GM23338 (cell line): Measurements from ENCODE around the gene SOCS2. TPM values are rescaled to one million over a fixed set of nuclear protein-coding genes. Genes with fewer than 3 reads are reported as not detected.

Experiments used
- ATAC-seq: fragments of 200-7000 bp; cut with Tn5 transposase; 3 replicates; pipeline ENCODE4 v1.9.1; 2020
- DNase-seq: peaks from one replicate; pipeline ENCODE4 v3.0.0-alpha.2; 2015; ENCODE audit warnings: low spot score
- H2AFZ ChIP-seq: fragments of 200-600 bp; sonication (generic); 2 replicates; pipeline ENCODE4 v1.8.0; 2016; ENCODE audit warnings: antibody characterized with exemption, mild to moderate bottlenecking, moderate library complexity
- H3F3A ChIP-seq: fragments of 200-600 bp; sonication (generic); replicated peaks from 2 replicates; pipeline ENCODE4 v1.8.0; 2017; ENCODE audit warnings: antibody characterized with exemption, mixed run types, low read depth
- H3K27ac ChIP-seq: fragments of 200-600 bp; sonication (generic); 2 replicates; pipeline ENCODE4 v1.6.1; 2016; ENCODE audit warnings: low read depth
- H3K27me3 ChIP-seq: fragments of 200-600 bp; sonication (generic); 2 replicates; pipeline ENCODE4 v1.8.0; 2016; ENCODE audit warnings: mild to moderate bottlenecking, mixed run types, moderate library complexity; ENCODE audit not compliant: insufficient read depth
- H3K36me3 ChIP-seq: fragments of 200-600 bp; sonication (generic); 2 replicates; pipeline ENCODE4 v1.8.0; 2016; ENCODE audit warnings: mild to moderate bottlenecking; ENCODE audit not compliant: insufficient read depth
- H3K4me1 ChIP-seq: fragments of 200-600 bp; sonication (generic); 2 replicates; pipeline ENCODE4 v1.8.0; 2016; ENCODE audit warnings: mild to moderate bottlenecking, moderate library complexity; ENCODE audit not compliant: insufficient read depth
- H3K4me2 ChIP-seq: fragments of 200-600 bp; sonication (generic); 2 replicates; pipeline ENCODE4 v1.7.1; 2017; ENCODE audit warnings: mixed run types
- H3K4me3 ChIP-seq: fragments of 200-600 bp; sonication (generic); 2 replicates; pipeline ENCODE4 v1.6.1; 2016; ENCODE audit warnings: mixed run types
- H3K79me2 ChIP-seq: fragments of 200-600 bp; sonication (generic); replicated peaks from 2 replicates; pipeline ENCODE4 v1.8.0; 2017; ENCODE audit warnings: mild to moderate bottlenecking; ENCODE audit not compliant: insufficient read depth
- H3K9me2 ChIP-seq: fragments of 200-600 bp; sonication (generic); 2 replicates; pipeline ENCODE4 v1.8.0; 2017; ENCODE audit not compliant: insufficient read depth
- H4K20me1 ChIP-seq: fragments of 200-600 bp; sonication (generic); replicated peaks from 2 replicates; pipeline ENCODE4 v1.8.0; 2017; ENCODE audit warnings: mild to moderate bottlenecking; ENCODE audit not compliant: insufficient read depth
- H3K27ac Mint-ChIP-seq: 2 replicates; pipeline ENCODE4 v1.8.0; 2020; ENCODE audit warnings: inconsistent platforms, mild to moderate bottlenecking, moderate library complexity, mixed read lengths
- H3K27me3 Mint-ChIP-seq: 3 replicates; pipeline ENCODE4 v1.8.0; 2022; ENCODE audit warnings: low read depth, mild to moderate bottlenecking, moderate library complexity, mixed read lengths, inconsistent platforms; ENCODE audit not compliant: insufficient read depth, poor library complexity
- H3K36me3 Mint-ChIP-seq: 3 replicates; pipeline ENCODE4 v1.8.0; 2021; ENCODE audit warnings: low read depth, mild to moderate bottlenecking, inconsistent platforms, moderate library complexity, mixed read lengths
- H3K4me1 Mint-ChIP-seq: 3 replicates; pipeline ENCODE4 v1.8.0; 2020; ENCODE audit warnings: mild to moderate bottlenecking, inconsistent platforms, mixed read lengths
- H3K4me3 Mint-ChIP-seq: 3 replicates; pipeline ENCODE4 v1.8.0; 2021; ENCODE audit warnings: moderate library complexity, mild to moderate bottlenecking, inconsistent platforms, mixed read lengths
- H3K9me3 Mint-ChIP-seq: 3 replicates; pipeline ENCODE4 v1.8.0; 2020; ENCODE audit warnings: moderate library complexity, mild to moderate bottlenecking, inconsistent platforms, mixed read lengths
- CREB1 ChIP-seq: fragments of 250-450 bp; sonication (Bioruptor Pico); IDR thresholded peaks from 2 replicates; pipeline ENCODE4 v1.5.0; 2020; ENCODE audit warnings: low read depth, mild to moderate bottlenecking, moderate library complexity
- CTCF ChIP-seq, 2 experiments: fragments of 200-600 bp in 1 of 2; sonication (generic) in 1 of 2; conservative IDR thresholded peaks; 2 replicates each; pipeline versions ENCODE4 v1.5.1 to v1.6.1; 2016 to 2017; ENCODE audit warnings: antibody characterized with exemption in 2 of 2, low read depth in 2 of 2, mild to moderate bottlenecking in 2 of 2, moderate library complexity in 1 of 2
- ETS1 ChIP-seq: IDR thresholded peaks from 2 replicates; pipeline ENCODE4 v1.6.1; 2016; ENCODE audit warnings: antibody characterized with exemption
- EZH2 ChIP-seq: fragments of 200-600 bp; sonication (generic); IDR thresholded peaks from one replicate; pipeline ENCODE4 v1.8.0; 2017; ENCODE audit warnings: antibody characterized with exemption, mild to moderate bottlenecking, low read depth; ENCODE audit not compliant: unreplicated experiment
- EZH2phosphoT487 ChIP-seq: fragments of 200-600 bp; sonication (generic); IDR thresholded peaks from one replicate; pipeline ENCODE4 v1.8.1; 2018; ENCODE audit warnings: antibody characterized with exemption; ENCODE audit not compliant: unreplicated experiment
- JUNB ChIP-seq: IDR thresholded peaks from one replicate; pipeline ENCODE4 v1.6.1; 2016; ENCODE audit warnings: antibody characterized with exemption; ENCODE audit not compliant: unreplicated experiment
- NANOG ChIP-seq: IDR thresholded peaks from 2 replicates; pipeline ENCODE4 v1.6.1; 2016; ENCODE audit warnings: antibody characterized with exemption, borderline replicate concordance
- POLR2AphosphoS5 ChIP-seq: IDR thresholded peaks from 2 replicates; pipeline ENCODE4 v1.6.1; 2016; ENCODE audit warnings: antibody characterized with exemption, low read depth
- REST ChIP-seq: IDR thresholded peaks from one replicate; pipeline ENCODE4 v1.6.1; 2018; ENCODE audit warnings: antibody characterized with exemption; ENCODE audit not compliant: unreplicated experiment
- STAT1 ChIP-seq: IDR thresholded peaks from one replicate; pipeline ENCODE4 v1.6.1; 2016; ENCODE audit warnings: antibody characterized with exemption; ENCODE audit not compliant: unreplicated experiment
- ZNF114 ChIP-seq: fragments of 250-450 bp; sonication (Bioruptor Pico); IDR thresholded peaks from 2 replicates; pipeline ENCODE4 v1.5.0; 2020; ENCODE audit warnings: mild to moderate bottlenecking, moderate library complexity
- ZNF331 ChIP-seq: fragments of 250-450 bp; sonication (Bioruptor Pico); IDR thresholded peaks from 2 replicates; pipeline ENCODE4 v1.5.0; 2020; ENCODE audit warnings: low read depth, mild to moderate bottlenecking, moderate library complexity
- polyA plus RNA-seq: library from polyadenylated mRNA; unstranded; fragments of >200 nt; fragmentation: Nextera tagmentation; extraction: Ambion mirVana; gene quantifications from 2 replicates; pipeline ENCODE4 v1.2.1, GENCODE V29; 2016
- total RNA-seq: library from RNA; depleted of rRNA; stranded (reverse); fragments of >200 nt; shearing (Covaris generic); gene quantifications from 2 replicates; pipeline ENCODE4 v1.2.3, GENCODE V29; 2014
- TF ChIP-seq, protein P1 (sequence below): fragments of 250-450 bp; sonication (Bioruptor Pico); IDR thresholded peaks from 2 replicates; pipeline ENCODE4 v1.5.0; 2020; ENCODE audit warnings: mild to moderate bottlenecking, moderate library complexity

SOCS2 gene
- total and polyA plus RNA-seq, 2 experiments from 2014 or later, result 15.5 to 32.4 TPM

DNA sequence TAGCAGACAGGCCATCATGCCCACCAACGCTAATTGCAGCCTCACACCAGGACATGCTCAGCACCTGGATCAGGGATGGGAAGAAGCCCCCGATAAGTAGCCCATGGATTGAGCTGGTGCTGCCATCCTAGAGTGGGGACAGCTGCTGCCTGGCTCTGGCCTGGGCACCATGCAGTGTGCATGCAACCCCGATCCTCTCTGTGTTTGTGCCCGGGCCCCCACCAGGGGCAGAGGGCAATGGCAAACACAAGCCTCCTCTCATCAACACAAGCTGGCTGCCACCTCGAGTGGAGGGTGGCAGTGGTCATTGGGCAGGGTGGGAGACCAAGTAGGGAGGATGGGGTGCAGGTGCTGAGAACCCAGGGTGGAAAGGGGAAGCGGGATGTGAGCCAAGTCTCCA, 23.3 kb upstream of the SOCS2 start:
- DNase-seq (no peak), ATAC-seq (no peak)
- Histone ChIP-seq H3K27ac (no peak overlapping the region), H3K27me3 (no peaks in the 10 kb centered on the region), H3K4me1 (no peaks in the 10 kb centered on the region), H3K79me2 (no peaks in the 10 kb centered on the region), H3K36me3 (no peaks in the 10 kb centered on the region), H2AFZ (no peak overlapping the region), H3F3A (no peaks in the 10 kb centered on the region), H3K9me2 (no peaks in the 10 kb centered on the region), H3K4me3 (no peak overlapping the region), H4K20me1 (no peaks in the 10 kb centered on the region; the same call in 1 of the 2 replicates), H3K4me2 (no peak overlapping the region)
- H3K4me1 Mint-ChIP-seq, result no peaks in the 10 kb centered on the region
- no peaks in the 10 kb centered on the region for H3K27me3 Mint-ChIP-seq
- H3K9me3 Mint-ChIP-seq, result no peaks in the 10 kb centered on the region
- H3K4me3 Mint-ChIP-seq, result no peak overlapping the region
- H3K27ac Mint-ChIP-seq, result no peak overlapping the region
- H3K36me3 Mint-ChIP-seq, result peaks cover 5% of the 10 kb centered on the region; the same call in 2 of the 3 replicates
- TF ChIP-seq CTCF (conservative IDR thresholded peaks at IDR 0.05; ENCODE audit: low read depth in 2 of 2) (no peak), CREB1 (no peak), REST (no peak), ETS1 (no peak), EZH2 (no peak), ZNF331 (CRISPR knock-in tag) (no peak), EZH2phosphoT487 (no peak), ZNF114 (CRISPR knock-in tag) (no peak), JUNB (no peak), STAT1 (no peak), NANOG (no peak), POLR2AphosphoS5 (no peak)
- TF ChIP-seq, protein P1, sequence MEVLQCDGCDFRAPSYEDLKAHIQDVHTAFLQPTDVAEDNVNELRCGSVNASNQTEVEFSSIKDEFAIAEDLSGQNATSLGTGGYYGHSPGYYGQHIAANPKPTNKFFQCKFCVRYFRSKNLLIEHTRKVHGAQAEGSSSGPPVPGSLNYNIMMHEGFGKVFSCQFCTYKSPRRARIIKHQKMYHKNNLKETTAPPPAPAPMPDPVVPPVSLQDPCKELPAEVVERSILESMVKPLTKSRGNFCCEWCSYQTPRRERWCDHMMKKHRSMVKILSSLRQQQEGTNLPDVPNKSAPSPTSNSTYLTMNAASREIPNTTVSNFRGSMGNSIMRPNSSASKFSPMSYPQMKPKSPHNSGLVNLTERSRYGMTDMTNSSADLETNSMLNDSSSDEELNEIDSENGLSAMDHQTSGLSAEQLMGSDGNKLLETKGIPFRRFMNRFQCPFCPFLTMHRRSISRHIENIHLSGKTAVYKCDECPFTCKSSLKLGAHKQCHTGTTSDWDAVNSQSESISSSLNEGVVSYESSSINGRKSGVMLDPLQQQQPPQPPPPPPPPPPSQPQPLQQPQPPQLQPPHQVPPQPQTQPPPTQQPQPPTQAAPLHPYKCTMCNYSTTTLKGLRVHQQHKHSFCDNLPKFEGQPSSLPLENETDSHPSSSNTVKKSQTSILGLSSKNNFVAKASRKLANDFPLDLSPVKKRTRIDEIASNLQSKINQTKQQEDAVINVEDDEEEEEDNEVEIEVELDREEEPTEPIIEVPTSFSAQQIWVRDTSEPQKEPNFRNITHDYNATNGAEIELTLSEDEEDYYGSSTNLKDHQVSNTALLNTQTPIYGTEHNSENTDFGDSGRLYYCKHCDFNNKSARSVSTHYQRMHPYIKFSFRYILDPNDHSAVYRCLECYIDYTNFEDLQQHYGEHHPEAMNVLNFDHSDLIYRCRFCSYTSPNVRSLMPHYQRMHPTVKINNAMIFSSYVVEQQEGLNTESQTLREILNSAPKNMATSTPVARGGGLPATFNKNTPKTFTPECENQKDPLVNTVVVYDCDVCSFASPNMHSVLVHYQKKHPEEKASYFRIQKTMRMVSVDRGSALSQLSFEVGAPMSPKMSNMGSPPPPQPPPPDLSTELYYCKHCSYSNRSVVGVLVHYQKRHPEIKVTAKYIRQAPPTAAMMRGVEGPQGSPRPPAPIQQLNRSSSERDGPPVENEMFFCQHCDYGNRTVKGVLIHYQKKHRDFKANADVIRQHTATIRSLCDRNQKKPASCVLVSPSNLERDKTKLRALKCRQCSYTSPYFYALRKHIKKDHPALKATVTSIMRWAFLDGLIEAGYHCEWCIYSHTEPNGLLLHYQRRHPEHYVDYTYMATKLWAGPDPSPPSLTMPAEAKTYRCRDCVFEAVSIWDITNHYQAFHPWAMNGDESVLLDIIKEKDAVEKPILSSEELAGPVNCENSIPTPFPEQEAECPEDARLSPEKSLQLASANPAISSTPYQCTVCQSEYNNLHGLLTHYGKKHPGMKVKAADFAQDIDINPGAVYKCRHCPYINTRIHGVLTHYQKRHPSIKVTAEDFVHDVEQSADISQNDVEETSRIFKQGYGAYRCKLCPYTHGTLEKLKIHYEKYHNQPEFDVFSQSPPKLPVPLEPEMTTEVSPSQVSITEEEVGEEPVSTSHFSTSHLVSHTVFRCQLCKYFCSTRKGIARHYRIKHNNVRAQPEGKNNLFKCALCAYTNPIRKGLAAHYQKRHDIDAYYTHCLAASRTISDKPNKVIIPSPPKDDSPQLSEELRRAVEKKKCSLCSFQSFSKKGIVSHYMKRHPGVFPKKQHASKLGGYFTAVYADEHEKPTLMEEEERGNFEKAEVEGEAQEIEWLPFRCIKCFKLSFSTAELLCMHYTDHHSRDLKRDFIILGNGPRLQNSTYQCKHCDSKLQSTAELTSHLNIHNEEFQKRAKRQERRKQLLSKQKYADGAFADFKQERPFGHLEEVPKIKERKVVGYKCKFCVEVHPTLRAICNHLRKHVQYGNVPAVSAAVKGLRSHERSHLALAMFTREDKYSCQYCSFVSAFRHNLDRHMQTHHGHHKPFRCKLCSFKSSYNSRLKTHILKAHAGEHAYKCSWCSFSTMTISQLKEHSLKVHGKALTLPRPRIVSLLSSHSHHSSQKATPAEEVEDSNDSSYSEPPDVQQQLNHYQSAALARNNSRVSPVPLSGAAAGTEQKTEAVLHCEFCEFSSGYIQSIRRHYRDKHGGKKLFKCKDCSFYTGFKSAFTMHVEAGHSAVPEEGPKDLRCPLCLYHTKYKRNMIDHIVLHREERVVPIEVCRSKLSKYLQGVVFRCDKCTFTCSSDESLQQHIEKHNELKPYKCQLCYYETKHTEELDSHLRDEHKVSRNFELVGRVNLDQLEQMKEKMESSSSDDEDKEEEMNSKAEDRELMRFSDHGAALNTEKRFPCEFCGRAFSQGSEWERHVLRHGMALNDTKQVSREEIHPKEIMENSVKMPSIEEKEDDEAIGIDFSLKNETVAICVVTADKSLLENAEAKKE (CRISPR knock-in tag), result no peak
